Left ventricle myocardium inferior (tissue), 1 donor: ENCODE results near the gene ZFP64. TPM values are rescaled to one million over a fixed set of nuclear protein-coding genes. Genes with fewer than 3 reads are reported as not detected.

Source experiments
- DNase-seq: peaks from one replicate; pipeline ENCODE4 v3.0.0-alpha.2; 2020
- H3K27ac ChIP-seq: fragments of 200-600 bp; replicated peaks from 2 replicates; pipeline ENCODE4 v1.8.0; 2021
- H3K27me3 ChIP-seq: fragments of 200-600 bp; 2 replicates; pipeline ENCODE4 v1.8.0; 2021; ENCODE audit warnings: low read depth
- H3K36me3 ChIP-seq: fragments of 200-600 bp; 2 replicates; pipeline ENCODE4 v1.8.0; 2021
- H3K4me1 ChIP-seq: fragments of 200-600 bp; 2 replicates; pipeline ENCODE4 v1.8.0; 2021
- H3K4me3 ChIP-seq: fragments of 200-600 bp; 2 replicates; pipeline ENCODE4 v1.8.0; 2021; ENCODE audit warnings: mild to moderate bottlenecking, moderate library complexity
- H3K9me3 ChIP-seq: fragments of 200-600 bp; replicated peaks from 2 replicates; pipeline ENCODE4 v1.8.0; 2021
- intact Hi-C: fragments of 100-400 bp; cut with micrococcal nuclease; formaldehyde crosslinking; loops from one replicate; pipeline ENCODE4 v1.11.0; 2022
- total RNA-seq: library from RNA; stranded (reverse); fragmentation: NEBNext Ultra II Directional; extraction: Animal tissue kit (Norgen Biotek cat#: 25700); gene quantifications from one replicate; pipeline ENCODE4 v1.2.1, GENCODE V29; 2021
- TF ChIP-seq, protein P1 (sequence below): fragments of 200-600 bp; IDR thresholded peaks from 2 replicates; pipeline ENCODE4 v1.8.0; 2021; ENCODE audit warnings: antibody characterized with exemption, mild to moderate bottlenecking, borderline replicate concordance
- donor health status: DM: no; HTN: yes; CAD: no; lungs with severe emphysema.

ZFP64 gene
- total RNA-seq, 1 donor from 2014 or later, result 8.4 TPM

DNA sequence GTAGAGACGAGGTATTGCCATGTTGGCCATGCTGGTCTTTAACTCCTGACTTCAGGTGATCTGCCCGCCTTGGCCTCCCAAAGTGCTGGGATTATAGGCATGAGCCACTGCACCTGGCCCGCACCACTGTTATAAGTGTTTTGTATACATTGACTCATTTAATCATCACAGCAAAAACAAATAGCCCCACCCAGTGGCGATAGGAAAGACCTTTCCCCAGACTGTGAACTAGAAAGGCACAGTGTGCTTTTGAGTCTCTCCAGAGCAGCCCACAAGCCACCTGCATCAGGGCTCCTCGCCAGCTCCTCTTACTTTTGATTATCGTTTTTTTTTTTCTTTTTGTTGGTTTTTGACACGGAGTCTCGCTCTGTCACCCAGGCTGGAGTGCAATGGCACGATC lies 27.9 kb upstream of the ZFP64 start:
- peaks cover 10% of the 10 kb centered on the region for H3K27me3 ChIP-seq
- no peaks in the 10 kb centered on the region for H3K36me3 ChIP-seq
- DNase-seq, result no peak
- H3K4me1 ChIP-seq, result no peaks in the 10 kb centered on the region
- no peak overlapping the region for H3K27ac ChIP-seq
- H3K9me3 ChIP-seq, result peaks cover 35% of the 10 kb centered on the region
- intact Hi-C loops, result no loop called here
- TF ChIP-seq, protein P1, sequence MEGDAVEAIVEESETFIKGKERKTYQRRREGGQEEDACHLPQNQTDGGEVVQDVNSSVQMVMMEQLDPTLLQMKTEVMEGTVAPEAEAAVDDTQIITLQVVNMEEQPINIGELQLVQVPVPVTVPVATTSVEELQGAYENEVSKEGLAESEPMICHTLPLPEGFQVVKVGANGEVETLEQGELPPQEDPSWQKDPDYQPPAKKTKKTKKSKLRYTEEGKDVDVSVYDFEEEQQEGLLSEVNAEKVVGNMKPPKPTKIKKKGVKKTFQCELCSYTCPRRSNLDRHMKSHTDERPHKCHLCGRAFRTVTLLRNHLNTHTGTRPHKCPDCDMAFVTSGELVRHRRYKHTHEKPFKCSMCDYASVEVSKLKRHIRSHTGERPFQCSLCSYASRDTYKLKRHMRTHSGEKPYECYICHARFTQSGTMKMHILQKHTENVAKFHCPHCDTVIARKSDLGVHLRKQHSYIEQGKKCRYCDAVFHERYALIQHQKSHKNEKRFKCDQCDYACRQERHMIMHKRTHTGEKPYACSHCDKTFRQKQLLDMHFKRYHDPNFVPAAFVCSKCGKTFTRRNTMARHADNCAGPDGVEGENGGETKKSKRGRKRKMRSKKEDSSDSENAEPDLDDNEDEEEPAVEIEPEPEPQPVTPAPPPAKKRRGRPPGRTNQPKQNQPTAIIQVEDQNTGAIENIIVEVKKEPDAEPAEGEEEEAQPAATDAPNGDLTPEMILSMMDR, result no peak
- no peak overlapping the region for H3K4me3 ChIP-seq

DNA sequence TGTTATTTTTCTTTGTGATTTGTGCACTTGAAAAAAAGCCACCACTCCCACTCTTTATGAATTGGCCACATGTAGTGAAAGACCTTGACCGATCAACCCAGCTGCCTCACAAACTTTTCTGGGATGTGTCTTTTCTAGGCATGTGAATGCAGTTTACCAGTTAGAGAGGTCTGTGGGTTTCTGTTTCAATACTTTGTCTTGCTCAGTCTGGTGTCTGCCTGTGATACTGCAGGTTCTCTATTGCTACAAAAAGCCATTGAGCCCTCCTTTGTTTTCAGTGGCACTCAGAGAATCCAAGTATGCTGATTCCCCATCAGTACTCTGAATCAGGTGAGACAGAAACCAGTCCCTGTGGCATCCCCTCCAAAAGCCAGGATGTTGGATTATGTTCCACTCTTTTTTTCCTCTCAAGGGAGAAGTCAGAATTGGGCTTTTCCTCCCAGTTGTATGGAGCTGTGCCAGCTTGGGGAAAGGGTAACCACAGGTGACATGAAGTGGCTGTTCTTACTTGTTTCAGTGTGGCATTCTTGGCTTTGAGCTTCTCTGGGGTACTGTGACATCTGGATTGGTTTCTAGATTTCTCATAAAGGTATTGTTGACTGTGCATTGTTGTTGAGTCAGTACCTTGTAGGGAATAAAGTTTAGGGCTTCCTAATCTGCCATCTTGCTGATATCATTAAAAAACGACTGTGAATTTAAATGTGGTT lies 26.3 kb upstream of the ZFP64 start:
- intact Hi-C loops, result no loop called here
- Histone ChIP-seq H3K27ac (no peak overlapping the region), H3K4me3 (no peak overlapping the region), H3K27me3 (peaks cover 15% of the 10 kb centered on the region), H3K36me3 (no peaks in the 10 kb centered on the region), H3K9me3 (peaks cover 49% of the 10 kb centered on the region), H3K4me1 (no peaks in the 10 kb centered on the region)
- TF ChIP-seq, protein P1, result no peak
- no peak for DNase-seq

DNA sequence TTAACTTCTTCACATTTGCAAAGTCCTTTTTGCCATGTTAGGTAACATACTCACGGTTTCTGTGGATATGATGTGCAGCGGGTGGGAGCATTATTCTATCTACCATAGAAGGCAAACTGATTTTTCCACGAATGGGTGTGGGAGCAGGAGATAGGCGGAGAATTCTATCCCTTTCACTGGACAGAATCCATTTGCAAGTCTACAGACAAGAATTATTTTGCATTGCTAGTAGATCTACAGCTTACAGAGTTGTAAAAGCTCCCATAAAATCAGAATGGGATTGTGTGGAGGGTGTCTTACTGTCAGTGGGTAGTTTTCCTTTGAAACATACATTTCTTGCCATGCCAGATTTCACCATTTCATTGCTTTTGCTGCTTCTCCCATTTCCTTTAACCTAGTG lies 22.4 kb upstream of the ZFP64 start:
- TF ChIP-seq, protein P1, result no peak
- intact Hi-C loops, result no loop called here
- Histone ChIP-seq H3K9me3 (peaks cover 62% of the 10 kb centered on the region), H3K27me3 (peaks cover 8% of the 10 kb centered on the region), H3K27ac (no peak overlapping the region), H3K4me1 (no peaks in the 10 kb centered on the region), H3K4me3 (no peak overlapping the region), H3K36me3 (no peaks in the 10 kb centered on the region)
- no peak for DNase-seq

DNA sequence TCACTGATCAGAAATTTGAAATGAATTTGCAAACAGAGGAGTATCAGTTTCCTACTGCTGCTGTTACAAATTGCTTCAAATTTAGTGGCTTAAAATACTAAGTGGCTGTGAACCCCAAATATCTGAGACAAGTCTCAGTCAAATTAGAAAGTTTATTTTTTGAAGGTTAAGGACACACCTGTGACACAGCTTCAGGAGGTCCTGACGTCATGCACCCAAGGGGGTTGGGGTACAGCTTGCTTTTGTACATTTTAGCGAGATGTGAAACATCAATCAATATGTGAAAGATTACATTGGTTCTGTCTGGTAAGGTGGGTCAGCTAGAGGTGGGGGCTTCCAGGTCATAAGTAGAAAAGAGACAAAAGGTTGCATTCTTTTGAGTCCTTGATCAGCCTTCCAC lies 21.4 kb upstream of the ZFP64 start:
- intact Hi-C loops, result no loop called here
- TF ChIP-seq, protein P1, result no peak
- no peaks in the 10 kb centered on the region for H3K36me3 ChIP-seq
- no peak overlapping the region for H3K4me3 ChIP-seq
- peaks cover 15% of the 10 kb centered on the region for H3K27me3 ChIP-seq
- no peak overlapping the region for H3K27ac ChIP-seq
- H3K9me3 ChIP-seq, result peaks cover 62% of the 10 kb centered on the region
- DNase-seq, result no peak
- H3K4me1 ChIP-seq, result no peaks in the 10 kb centered on the region

DNA sequence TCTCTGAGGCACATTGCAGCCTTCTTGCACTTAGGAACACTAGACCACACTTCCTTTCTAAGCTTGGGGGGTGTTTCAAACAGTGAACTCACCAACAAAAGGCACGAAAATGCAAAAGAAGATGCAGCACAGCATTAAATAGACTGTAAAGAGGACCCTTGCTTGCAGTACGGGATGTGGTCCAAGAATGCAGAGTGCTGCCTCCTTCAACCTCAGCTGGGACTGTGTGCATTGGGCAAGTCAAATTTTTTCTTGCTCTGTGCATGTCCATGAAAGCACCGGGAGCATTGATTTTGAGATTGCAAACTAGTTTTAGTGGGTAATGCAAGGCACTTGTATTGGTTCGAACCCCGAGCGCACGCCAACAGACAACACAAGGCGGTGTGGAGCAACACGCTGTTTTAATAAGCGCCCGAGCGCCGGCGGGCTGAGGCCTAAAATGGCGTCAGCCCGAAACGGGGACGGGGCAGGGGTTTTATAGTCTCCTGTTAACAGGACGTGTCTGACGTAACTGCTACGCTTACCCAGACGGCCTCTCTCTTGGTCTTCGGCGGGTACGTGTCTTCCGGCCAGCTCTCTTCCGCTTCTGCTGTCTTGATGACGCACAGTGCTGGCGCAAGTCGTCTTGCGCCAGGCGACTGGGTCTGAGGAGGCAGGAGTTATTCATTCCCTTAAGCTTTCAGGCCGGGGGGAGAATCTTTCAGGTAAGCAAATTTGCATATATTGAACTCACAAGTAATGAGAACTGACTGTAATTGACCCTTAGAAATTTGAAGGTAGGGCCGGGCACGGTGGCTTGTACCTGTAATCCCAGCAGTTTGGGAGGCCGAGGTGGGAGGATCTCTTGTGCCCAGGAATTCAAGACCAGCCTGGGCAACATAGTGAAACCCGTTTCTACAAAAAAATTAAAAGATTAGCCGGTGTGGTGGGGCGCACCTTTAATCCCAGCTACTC lies 18.7 kb upstream of the ZFP64 start:
- H3K27ac ChIP-seq, result no peak overlapping the region
- no peak overlapping the region for H3K4me3 ChIP-seq
- no peaks in the 10 kb centered on the region for H3K36me3 ChIP-seq
- intact Hi-C loops, result no loop called here
- peaks cover 21% of the 10 kb centered on the region for H3K27me3 ChIP-seq
- DNase-seq, result no peak
- TF ChIP-seq, protein P1, result no peak
- H3K9me3 ChIP-seq, result peaks cover 44% of the 10 kb centered on the region
- H3K4me1 ChIP-seq, result no peaks in the 10 kb centered on the region
